Spleen (tissue), 7 donors: ENCODE measurements around the gene PCBP3.

Source experiments
- POLR2A ChIP-seq, 3 donors: fragments of 450-650 bp; IDR thresholded peaks; one replicate each; pipeline ENCODE4 v1.5.1; 2017; ENCODE audit warnings: antibody characterized with exemption in 3 of 3, mild to moderate bottlenecking in 1 of 3
- TF ChIP-seq, protein P1 (sequence below), 11 experiments: fragments of 200-600 bp in 7 of 11; fragments of 450-650 bp in 4 of 11; sonication (generic) in 4 of 11; IDR thresholded peaks in 8 of 11; conservative IDR thresholded peaks in 3 of 11; 1 replicate in 7 of 11; 2 replicates in 4 of 11; pipeline versions ENCODE4 v1.4.0 to v1.8.0; 2016 to 2021; ENCODE audit warnings: antibody characterized with exemption in 11 of 11, inconsistent platforms in 4 of 11, mild to moderate bottlenecking in 1 of 11
- donor health status: DM: no; HTN: no; CAD: no; lungs with moderate emphysema.
- donor health status: DM: no; HTN: no; CAD: no.
- donor health status: DM: no; HTN: no; CAD: no.

DNA sequence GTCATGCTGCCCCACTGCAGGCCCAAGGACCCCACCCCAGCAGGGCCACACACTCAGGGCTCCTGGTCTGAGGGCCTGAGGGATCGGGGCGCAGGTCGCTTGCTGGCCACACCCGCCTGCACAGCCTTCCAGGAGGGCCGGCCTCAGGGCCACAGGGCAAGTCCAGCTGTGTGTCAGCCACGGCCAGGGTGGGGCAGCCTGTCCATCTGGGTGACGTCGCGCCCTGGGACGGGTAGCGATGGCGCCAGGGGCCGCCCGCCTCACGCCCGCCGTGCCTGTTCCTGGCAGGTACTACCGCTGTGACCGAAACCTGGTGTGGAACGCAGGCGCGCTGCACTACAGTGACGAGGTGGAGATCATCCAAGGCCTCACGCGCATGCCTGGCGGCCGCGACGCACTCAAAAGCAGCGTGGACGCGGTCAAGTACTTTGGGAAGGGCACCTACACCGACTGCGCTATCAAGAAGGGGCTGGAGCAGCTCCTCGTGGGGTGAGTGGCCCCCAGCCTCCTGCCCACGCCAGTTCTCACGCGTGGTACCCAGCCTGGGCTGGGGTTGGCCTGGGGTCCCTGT is 340.5 kb downstream of the PCBP3 start:
- TF ChIP-seq, protein P1, sequence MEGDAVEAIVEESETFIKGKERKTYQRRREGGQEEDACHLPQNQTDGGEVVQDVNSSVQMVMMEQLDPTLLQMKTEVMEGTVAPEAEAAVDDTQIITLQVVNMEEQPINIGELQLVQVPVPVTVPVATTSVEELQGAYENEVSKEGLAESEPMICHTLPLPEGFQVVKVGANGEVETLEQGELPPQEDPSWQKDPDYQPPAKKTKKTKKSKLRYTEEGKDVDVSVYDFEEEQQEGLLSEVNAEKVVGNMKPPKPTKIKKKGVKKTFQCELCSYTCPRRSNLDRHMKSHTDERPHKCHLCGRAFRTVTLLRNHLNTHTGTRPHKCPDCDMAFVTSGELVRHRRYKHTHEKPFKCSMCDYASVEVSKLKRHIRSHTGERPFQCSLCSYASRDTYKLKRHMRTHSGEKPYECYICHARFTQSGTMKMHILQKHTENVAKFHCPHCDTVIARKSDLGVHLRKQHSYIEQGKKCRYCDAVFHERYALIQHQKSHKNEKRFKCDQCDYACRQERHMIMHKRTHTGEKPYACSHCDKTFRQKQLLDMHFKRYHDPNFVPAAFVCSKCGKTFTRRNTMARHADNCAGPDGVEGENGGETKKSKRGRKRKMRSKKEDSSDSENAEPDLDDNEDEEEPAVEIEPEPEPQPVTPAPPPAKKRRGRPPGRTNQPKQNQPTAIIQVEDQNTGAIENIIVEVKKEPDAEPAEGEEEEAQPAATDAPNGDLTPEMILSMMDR (IDR thresholded peaks at IDR 0.05 in 8 of 11, conservative IDR thresholded peaks at IDR 0.05 in 3 of 11): no peak
- TF ChIP-seq POLR2A (IDR thresholded peaks at IDR 0.05): no peak
